HL-60 (cell line): ENCODE data around the gene WFIKKN1.

Source experiments
- TF ChIP-seq, protein P1 (sequence below): IDR thresholded peaks from one replicate; pipeline ENCODE4 v1.5.1; 2011; ENCODE audit warnings: low read length, control low read depth, inconsistent platforms; ENCODE audit not compliant: insufficient read depth
- TF ChIP-seq, protein P2 (sequence below): IDR thresholded peaks from 2 replicates; pipeline ENCODE4 v1.6.1; 2012; ENCODE audit warnings: low read depth; ENCODE audit not compliant: insufficient replicate concordance

DNA sequence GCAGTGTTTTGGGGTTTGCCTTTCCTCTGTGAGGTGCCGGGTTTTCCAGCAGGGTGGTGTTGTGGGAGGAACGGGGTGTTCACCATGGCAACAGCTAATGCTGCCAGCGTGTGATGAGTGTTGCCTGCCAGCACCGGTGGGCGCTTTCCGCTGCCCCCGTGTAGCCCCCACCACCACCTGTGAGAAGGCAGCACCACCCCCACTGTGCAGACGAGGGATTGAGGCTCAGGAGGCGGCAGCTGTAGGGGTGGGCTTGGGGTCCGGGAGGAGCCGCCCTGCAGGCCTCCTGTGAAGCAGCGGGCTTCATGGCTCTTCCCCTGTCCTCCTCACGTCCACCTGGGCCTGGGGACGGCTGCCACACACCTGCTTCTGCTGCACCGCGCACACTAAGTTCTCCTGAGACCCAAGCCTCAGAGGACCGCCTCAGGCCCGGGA lies 35.7 kb upstream of the WFIKKN1 start:
- TF ChIP-seq, protein P1, sequence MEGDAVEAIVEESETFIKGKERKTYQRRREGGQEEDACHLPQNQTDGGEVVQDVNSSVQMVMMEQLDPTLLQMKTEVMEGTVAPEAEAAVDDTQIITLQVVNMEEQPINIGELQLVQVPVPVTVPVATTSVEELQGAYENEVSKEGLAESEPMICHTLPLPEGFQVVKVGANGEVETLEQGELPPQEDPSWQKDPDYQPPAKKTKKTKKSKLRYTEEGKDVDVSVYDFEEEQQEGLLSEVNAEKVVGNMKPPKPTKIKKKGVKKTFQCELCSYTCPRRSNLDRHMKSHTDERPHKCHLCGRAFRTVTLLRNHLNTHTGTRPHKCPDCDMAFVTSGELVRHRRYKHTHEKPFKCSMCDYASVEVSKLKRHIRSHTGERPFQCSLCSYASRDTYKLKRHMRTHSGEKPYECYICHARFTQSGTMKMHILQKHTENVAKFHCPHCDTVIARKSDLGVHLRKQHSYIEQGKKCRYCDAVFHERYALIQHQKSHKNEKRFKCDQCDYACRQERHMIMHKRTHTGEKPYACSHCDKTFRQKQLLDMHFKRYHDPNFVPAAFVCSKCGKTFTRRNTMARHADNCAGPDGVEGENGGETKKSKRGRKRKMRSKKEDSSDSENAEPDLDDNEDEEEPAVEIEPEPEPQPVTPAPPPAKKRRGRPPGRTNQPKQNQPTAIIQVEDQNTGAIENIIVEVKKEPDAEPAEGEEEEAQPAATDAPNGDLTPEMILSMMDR = no peak
- TF ChIP-seq, protein P2, sequence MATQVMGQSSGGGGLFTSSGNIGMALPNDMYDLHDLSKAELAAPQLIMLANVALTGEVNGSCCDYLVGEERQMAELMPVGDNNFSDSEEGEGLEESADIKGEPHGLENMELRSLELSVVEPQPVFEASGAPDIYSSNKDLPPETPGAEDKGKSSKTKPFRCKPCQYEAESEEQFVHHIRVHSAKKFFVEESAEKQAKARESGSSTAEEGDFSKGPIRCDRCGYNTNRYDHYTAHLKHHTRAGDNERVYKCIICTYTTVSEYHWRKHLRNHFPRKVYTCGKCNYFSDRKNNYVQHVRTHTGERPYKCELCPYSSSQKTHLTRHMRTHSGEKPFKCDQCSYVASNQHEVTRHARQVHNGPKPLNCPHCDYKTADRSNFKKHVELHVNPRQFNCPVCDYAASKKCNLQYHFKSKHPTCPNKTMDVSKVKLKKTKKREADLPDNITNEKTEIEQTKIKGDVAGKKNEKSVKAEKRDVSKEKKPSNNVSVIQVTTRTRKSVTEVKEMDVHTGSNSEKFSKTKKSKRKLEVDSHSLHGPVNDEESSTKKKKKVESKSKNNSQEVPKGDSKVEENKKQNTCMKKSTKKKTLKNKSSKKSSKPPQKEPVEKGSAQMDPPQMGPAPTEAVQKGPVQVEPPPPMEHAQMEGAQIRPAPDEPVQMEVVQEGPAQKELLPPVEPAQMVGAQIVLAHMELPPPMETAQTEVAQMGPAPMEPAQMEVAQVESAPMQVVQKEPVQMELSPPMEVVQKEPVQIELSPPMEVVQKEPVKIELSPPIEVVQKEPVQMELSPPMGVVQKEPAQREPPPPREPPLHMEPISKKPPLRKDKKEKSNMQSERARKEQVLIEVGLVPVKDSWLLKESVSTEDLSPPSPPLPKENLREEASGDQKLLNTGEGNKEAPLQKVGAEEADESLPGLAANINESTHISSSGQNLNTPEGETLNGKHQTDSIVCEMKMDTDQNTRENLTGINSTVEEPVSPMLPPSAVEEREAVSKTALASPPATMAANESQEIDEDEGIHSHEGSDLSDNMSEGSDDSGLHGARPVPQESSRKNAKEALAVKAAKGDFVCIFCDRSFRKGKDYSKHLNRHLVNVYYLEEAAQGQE = no peak
